Naive thymus-derived CD4-positive, alpha-beta T cell (primary cell): Measurements from ENCODE around the gene FBLN7. TPM values are rescaled to one million over a fixed set of nuclear protein-coding genes. Genes with fewer than 3 reads are reported as not detected.
"Not testable (repeated sequence)": the region's sequence is repeated elsewhere in the genome, so short reads cannot be mapped to it uniquely, and the experiment has no call there.

ENCODE experiments used
- ATAC-seq: fragments of 150-1000 bp; cut with Tn5 transposase; 2 replicates; pipeline ENCODE4 v1.10.0; 2021; ENCODE audit warnings: mild to moderate bottlenecking, moderate library complexity
- CTCF ChIA-PET: fragments of 350-600 bp; sonication (Branson Sonifier 250); formaldehyde crosslinking; loops from one replicate; lab custom pipeline; 2021; ENCODE audit warnings: antibody characterized with exemption; lab: Charles Lee
- POLR2A ChIA-PET: fragments of 350-600 bp; sonication (Branson Sonifier 250); formaldehyde crosslinking; loops from one replicate; lab custom pipeline; 2021; ENCODE audit warnings: antibody characterized with exemption, inconsistent platforms; lab: Charles Lee
- DNase-seq, 9 donors: peaks; one replicate each; pipeline versions ENCODE4 v3.0.0 to v3.0.0-alpha.2; 2020 to 2022; ENCODE audit warnings: mixed read lengths in 1 of 9
- H3K27ac ChIP-seq: one replicate; pipeline ENCODE4 v1.7.0; 2013; ENCODE audit warnings: mild to moderate bottlenecking, low read depth, low read length, moderate library complexity
- H3K27me3 ChIP-seq, 2 donors: one replicate each; pipeline ENCODE4 v1.7.0; 2013; ENCODE audit warnings: low read length in 2 of 2, mild to moderate bottlenecking in 2 of 2, moderate library complexity in 2 of 2; ENCODE audit not compliant: control insufficient read depth in 2 of 2, insufficient read depth in 2 of 2
- H3K36me3 ChIP-seq, 3 experiments: 1 replicate in 2 of 3; 2 replicates in 1 of 3; pipeline ENCODE4 v1.7.0; 2013; ENCODE audit warnings: low read length in 3 of 3, mild to moderate bottlenecking in 3 of 3, moderate library complexity in 1 of 3; ENCODE audit not compliant: insufficient read depth in 3 of 3, control insufficient read depth in 2 of 3
- H3K4me1 ChIP-seq, 2 donors: one replicate each; pipeline ENCODE4 v1.7.0; 2013; ENCODE audit warnings: low read length in 2 of 2, mild to moderate bottlenecking in 2 of 2, moderate library complexity in 1 of 2; ENCODE audit not compliant: control insufficient read depth in 2 of 2, insufficient read depth in 2 of 2
- H3K4me3 ChIP-seq: 2 replicates; pipeline ENCODE4 v1.7.0; 2013; ENCODE audit warnings: mild to moderate bottlenecking, low read length
- H3K9me3 ChIP-seq, 3 experiments: 1 replicate in 2 of 3; 2 replicates in 1 of 3; pipeline ENCODE4 v1.7.0; 2013; ENCODE audit warnings: low read length in 3 of 3; ENCODE audit not compliant: control insufficient read depth in 2 of 3
- H3K27ac Mint-ChIP-seq, 9 donors: one replicate each; pipeline ENCODE4 v1.8.0; 2020 to 2022; ENCODE audit warnings: mixed read lengths in 9 of 9, mild to moderate bottlenecking in 8 of 9, moderate library complexity in 5 of 9, inconsistent platforms in 2 of 9
- H3K27me3 Mint-ChIP-seq, 5 donors: one replicate each; pipeline ENCODE4 v1.8.0; 2021 to 2022; ENCODE audit warnings: mixed read lengths in 5 of 5, mild to moderate bottlenecking in 1 of 5
- H3K36me3 Mint-ChIP-seq, 5 donors: one replicate each; pipeline ENCODE4 v1.8.0; 2020 to 2022; ENCODE audit warnings: mixed read lengths in 5 of 5, mild to moderate bottlenecking in 3 of 5, inconsistent platforms in 1 of 5
- H3K4me1 Mint-ChIP-seq, 7 donors: one replicate each; pipeline ENCODE4 v1.8.0; 2020 to 2022; ENCODE audit warnings: mixed read lengths in 7 of 7, mild to moderate bottlenecking in 3 of 7, inconsistent platforms in 1 of 7
- H3K4me3 Mint-ChIP-seq, 10 donors: one replicate each; pipeline ENCODE4 v1.8.0; 2020 to 2022; ENCODE audit warnings: mild to moderate bottlenecking in 10 of 10, mixed read lengths in 10 of 10, moderate library complexity in 6 of 10, inconsistent platforms in 2 of 10
- H3K9me3 Mint-ChIP-seq, 11 donors: one replicate each; pipeline ENCODE4 v1.8.0; 2020 to 2022; ENCODE audit warnings: mixed read lengths in 11 of 11, mild to moderate bottlenecking in 4 of 11, inconsistent platforms in 1 of 11, moderate library complexity in 1 of 11
- intact Hi-C, 2 donors: fragments of 100-400 bp; cut with micrococcal nuclease; formaldehyde crosslinking; loops; one replicate each; pipeline ENCODE4 v1.15.1; 2023
- polyA plus RNA-seq, 2 donors: library from polyadenylated mRNA; unstranded; fragments of 300-500 nt; fragmentation: Illumina TruSeq; gene quantifications; one replicate each; pipeline ENCODE4 v1.2.3, GENCODE V29; 2021
- total RNA-seq, 6 experiments: library from RNA in 5 of 6; stranded (reverse) in 5 of 6; gene quantifications; 1 replicate in 5 of 6; 2 replicates in 1 of 6; pipeline ENCODE4 v1.2.3 and lab custom pipeline; 2021 to 2026

FBLN7 gene
- total and polyA plus RNA-seq, 7 experiments from 2014 or later: 12.1 to 36.3 (median 21.0) TPM

GRCh38 chr2:112139033-112139614, 939 bp downstream of the FBLN7 start:
- CTCF ChIA-PET, H3K9me3 Mint-ChIP-seq, H3K4me1 ChIP-seq, H3K27ac ChIP-seq, H3K36me3 ChIP-seq, POLR2A ChIA-PET, DNase-seq, H3K27ac Mint-ChIP-seq, H3K9me3 ChIP-seq, H3K36me3 Mint-ChIP-seq, H3K27me3 ChIP-seq, ATAC-seq, H3K4me3 ChIP-seq: not testable (repeated sequence)
- intact Hi-C loops: loop anchor here in 1 of 2 donors (5.0 kb wide), 1 partner anchor 48 kb away; no protein-coding TSS in a partner anchor
- peaks cover 12 to 37% (median 23%) of the 10 kb centered on the region in 5 donors for H3K27me3 Mint-ChIP-seq
- H3K4me3 Mint-ChIP-seq: peak overlapping the region in 1 of 10 donors; percentile 84
- peaks cover 8 to 18% (median 9%) of the 10 kb centered on the region in 7 donors for H3K4me1 Mint-ChIP-seq

GRCh38 chr2:112139661-112140204, 1.5 kb downstream of the FBLN7 start:
- H3K4me3 ChIP-seq, H3K27ac Mint-ChIP-seq, DNase-seq, POLR2A ChIA-PET, H3K4me1 ChIP-seq, H3K36me3 Mint-ChIP-seq, ATAC-seq, CTCF ChIA-PET, H3K9me3 Mint-ChIP-seq, H3K27me3 ChIP-seq, H3K36me3 ChIP-seq, H3K27ac ChIP-seq, H3K9me3 ChIP-seq: not testable (repeated sequence)
- intact Hi-C loops: loop anchor here in 1 of 2 donors (5.0 kb wide), 1 partner anchor 48 kb away; no protein-coding TSS in a partner anchor
- peak overlapping the region in 2 of 10 donors; percentile 16 to 60 for H3K4me3 Mint-ChIP-seq
- peaks cover 12 to 37% (median 23%) of the 10 kb centered on the region in 5 donors for H3K27me3 Mint-ChIP-seq
- H3K4me1 Mint-ChIP-seq: peaks cover 8 to 18% (median 9%) of the 10 kb centered on the region in 7 donors

GRCh38 chr2:112140205-112140802, 2.1 kb downstream of the FBLN7 start:
- Histone ChIP-seq H3K9me3 (no peaks in the 10 kb centered on the region), H3K4me3 (no peak overlapping the region), H3K27ac (no peak overlapping the region), H3K36me3 (no peaks in the 10 kb centered on the region), H3K27me3 (no peaks in the 10 kb centered on the region), H3K4me1 (no peaks in the 10 kb centered on the region)
- Mint-ChIP-seq H3K27ac (peak overlapping the region in 3 of 9 donors; percentile 25 to 65 (median 56)), H3K9me3 (peaks cover 0 to 3% (median 0%) of the 10 kb centered on the region in 11 donors), H3K36me3 (peaks cover 0 to 5% (median 3%) of the 10 kb centered on the region in 5 donors), H3K27me3 (peaks cover 12 to 37% (median 23%) of the 10 kb centered on the region in 5 donors), H3K4me1 (peaks cover 8 to 18% (median 9%) of the 10 kb centered on the region in 7 donors), H3K4me3 (peak overlapping the region; percentile 16 to 61 (median 48))
- intact Hi-C loops: no loop called here
- CTCF ChIA-PET: no interaction called here
- POLR2A ChIA-PET: no interaction called here
- no peak for DNase-seq
- no peak for ATAC-seq

GRCh38 chr2:112140899-112141625, 2.9 kb downstream of the FBLN7 start:
- ATAC-seq (no peak), DNase-seq (no peak)
- Mint-ChIP-seq H3K4me3 (peak overlapping the region in 7 of 10 donors; percentile 32 to 60 (median 47)), H3K9me3 (peaks cover 0 to 3% (median 0%) of the 10 kb centered on the region in 11 donors), H3K27ac (peak overlapping the region in 4 of 9 donors; percentile 8 to 65 (median 40)), H3K36me3 (peaks cover 0 to 3% (median 3%) of the 10 kb centered on the region in 5 donors), H3K4me1 (peaks cover 8 to 18% (median 9%) of the 10 kb centered on the region in 7 donors), H3K27me3 (peaks cover 10 to 31% (median 22%) of the 10 kb centered on the region in 5 donors)
- POLR2A ChIA-PET: no interaction called here
- Histone ChIP-seq H3K4me1 (no peaks in the 10 kb centered on the region), H3K27ac (no peak overlapping the region), H3K36me3 (no peaks in the 10 kb centered on the region), H3K9me3 (no peaks in the 10 kb centered on the region), H3K27me3 (no peaks in the 10 kb centered on the region), H3K4me3 (no peak overlapping the region)
- CTCF ChIA-PET: no interaction called here
- intact Hi-C loops: no loop called here

GRCh38 chr2:112141626-112142007, 3.4 kb downstream of the FBLN7 start:
- Histone ChIP-seq H3K27me3 (no peaks in the 10 kb centered on the region), H3K36me3 (no peaks in the 10 kb centered on the region), H3K27ac (no peak overlapping the region), H3K4me1 (no peaks in the 10 kb centered on the region), H3K9me3 (no peaks in the 10 kb centered on the region), H3K4me3 (no peak overlapping the region)
- intact Hi-C loops: no loop called here
- DNase-seq: peak in 1 of 9 donors; percentile 16
- POLR2A ChIA-PET: no interaction called here
- Mint-ChIP-seq H3K4me1 (peaks cover 8 to 14% (median 8%) of the 10 kb centered on the region in 7 donors), H3K27ac (no peak overlapping the region), H3K36me3 (peaks cover 0 to 3% (median 0%) of the 10 kb centered on the region in 5 donors), H3K27me3 (peaks cover 6 to 26% (median 17%) of the 10 kb centered on the region in 5 donors), H3K9me3 (no peaks in the 10 kb centered on the region), H3K4me3 (peak overlapping the region in 1 of 10 donors; percentile 29)
- no peak for ATAC-seq
- CTCF ChIA-PET: no interaction called here

GRCh38 chr2:112142525-112143078, 4.4 kb downstream of the FBLN7 start:
- DNase-seq: peak in 1 of 9 donors; percentile 3
- POLR2A ChIA-PET: no interaction called here
- peak overlapping the region in 1 of 9 donors; percentile 18 for H3K27ac Mint-ChIP-seq
- intact Hi-C loops: no loop called here
- Histone ChIP-seq H3K36me3 (no peaks in the 10 kb centered on the region), H3K4me1 (no peaks in the 10 kb centered on the region), H3K27me3 (no peaks in the 10 kb centered on the region), H3K9me3 (no peaks in the 10 kb centered on the region), H3K4me3 (no peak overlapping the region), H3K27ac (no peak overlapping the region)
- ATAC-seq: no peak
- H3K4me1 Mint-ChIP-seq: peaks cover 4 to 11% (median 4%) of the 10 kb centered on the region in 7 donors
- H3K36me3 Mint-ChIP-seq: peaks cover 0 to under 1% (median 0%) of the 10 kb centered on the region in 5 donors
- peaks cover under 1 to 23% (median 11%) of the 10 kb centered on the region in 5 donors for H3K27me3 Mint-ChIP-seq
- H3K4me3 Mint-ChIP-seq: no peak overlapping the region
- CTCF ChIA-PET: no interaction called here
- no peaks in the 10 kb centered on the region for H3K9me3 Mint-ChIP-seq
